ENCODE results near the gene SCFD1. TPM values are rescaled to one million over a fixed set of nuclear protein-coding genes. Genes with fewer than 3 reads are reported as not detected.
"Not testable (repeated sequence)": the region's sequence is repeated elsewhere in the genome, so short reads cannot be mapped to it uniquely, and the experiment has no call there.

SCFD1 gene
- polyA plus RNA-seq, 6 donors from 2014 or later: 55.0 to 78.4 (median 66.6) TPM

- H3K4me3 Mint-ChIP-seq: no peak overlapping the region
- no peak overlapping the region for H3K27ac Mint-ChIP-seq
- DNase-seq (no peak), ATAC-seq (ENCODE audit: low read depth in 2 of 2) (no peak)
- peaks cover 4 to 7% of the 10 kb centered on the region in 2 donors for H3K36me3 Mint-ChIP-seq
- H3K9me3 Mint-ChIP-seq: no peaks in the 10 kb centered on the region
- H3K4me1 Mint-ChIP-seq: no peaks in the 10 kb centered on the region
- no peaks in the 10 kb centered on the region for H3K27me3 Mint-ChIP-seq
Observed at GRCh38 chr14:30596935-30597334, 25.2 kb upstream of the SCFD1 start.

- H3K4me1 Mint-ChIP-seq: no peaks in the 10 kb centered on the region
- no peak for ATAC-seq (ENCODE audit: low read depth in 2 of 2)
- H3K4me3 Mint-ChIP-seq: no peak overlapping the region
- no peak for DNase-seq
- peaks cover 4% of the 10 kb centered on the region in 2 donors for H3K36me3 Mint-ChIP-seq
- H3K27ac Mint-ChIP-seq: no peak overlapping the region
- H3K27me3 Mint-ChIP-seq: no peaks in the 10 kb centered on the region
- H3K9me3 Mint-ChIP-seq: no peaks in the 10 kb centered on the region
Observed at GRCh38 chr14:30597504-30597903, 24.6 kb upstream of the SCFD1 start.

GRCh38 chr14:30600922-30601918 lies 20.9 kb upstream of the SCFD1 start:
- Mint-ChIP-seq H3K4me1 (no peaks in the 10 kb centered on the region), H3K27ac (peak overlapping the region in 3 of 6 donors; percentile 25 to 63 (median 54)), H3K9me3 (no peaks in the 10 kb centered on the region), H3K27me3 (no peaks in the 10 kb centered on the region), H3K36me3 (peaks cover 9 to 11% of the 10 kb centered on the region in 2 donors), H3K4me3 (no peak overlapping the region)
- ATAC-seq (ENCODE audit: low read depth in 2 of 2) (no peak), DNase-seq (no peak)

- Mint-ChIP-seq H3K4me1 (no peaks in the 10 kb centered on the region), H3K27ac (no peak overlapping the region), H3K36me3 (peaks cover 9 to 11% of the 10 kb centered on the region in 2 donors), H3K9me3 (no peaks in the 10 kb centered on the region), H3K27me3 (no peaks in the 10 kb centered on the region), H3K4me3 (no peak overlapping the region)
- DNase-seq (no peak), ATAC-seq (ENCODE audit: low read depth in 2 of 2) (no peak)
Observed at GRCh38 chr14:30603402-30603801, 18.7 kb upstream of the SCFD1 start.

- H3K4me1 Mint-ChIP-seq, H3K4me3 Mint-ChIP-seq, H3K27me3 Mint-ChIP-seq: not testable (repeated sequence)
Observed at GRCh38 chr14:30604696-30605095, 17.4 kb upstream of the SCFD1 start.

GRCh38 chr14:30607156-30607780 lies 14.9 kb upstream of the SCFD1 start:
- no peak overlapping the region for H3K27ac Mint-ChIP-seq
- H3K36me3 Mint-ChIP-seq: peaks cover 4 to 7% of the 10 kb centered on the region in 2 donors

More at GRCh38 chr14:30604696-30605095, 17.4 kb upstream of the SCFD1 start:
- not testable (repeated sequence) for ATAC-seq (ENCODE audit: low read depth in 2 of 2); H3K9me3 Mint-ChIP-seq; DNase-seq; H3K27ac Mint-ChIP-seq
- peaks cover 9 to 11% of the 10 kb centered on the region in 2 donors for H3K36me3 Mint-ChIP-seq

GRCh38 chr14:30608533-30609006 lies 13.5 kb upstream of the SCFD1 start:
- H3K4me1 Mint-ChIP-seq: no peaks in the 10 kb centered on the region
- no peaks in the 10 kb centered on the region for H3K9me3 Mint-ChIP-seq
- H3K27ac Mint-ChIP-seq: peak overlapping the region in 2 of 6 donors; percentile 28 to 47
- DNase-seq (no peak), ATAC-seq (ENCODE audit: low read depth in 2 of 2) (no peak)
- no peaks in the 10 kb centered on the region for H3K27me3 Mint-ChIP-seq
- H3K36me3 Mint-ChIP-seq: peaks cover 4 to 7% of the 10 kb centered on the region in 2 donors
- no peak overlapping the region for H3K4me3 Mint-ChIP-seq

More at GRCh38 chr14:30607156-30607780, 14.9 kb upstream of the SCFD1 start:
- Mint-ChIP-seq H3K4me3 (no peak overlapping the region), H3K27me3 (no peaks in the 10 kb centered on the region), H3K4me1 (no peaks in the 10 kb centered on the region), H3K9me3 (no peaks in the 10 kb centered on the region)
- no peak for ATAC-seq (ENCODE audit: low read depth in 2 of 2)
- DNase-seq: no peak

GRCh38 chr14:30610787-30611343 lies 11.3 kb upstream of the SCFD1 start:
- no peaks in the 10 kb centered on the region for H3K27me3 Mint-ChIP-seq
- ATAC-seq (ENCODE audit: low read depth in 2 of 2) (peak in 1 of 2 donors; percentile 40), DNase-seq (no peak)
- H3K27ac Mint-ChIP-seq: peak overlapping the region in 4 of 6 donors; percentile 7 to 85 (median 54)
- no peaks in the 10 kb centered on the region for H3K9me3 Mint-ChIP-seq
- peaks cover 0 to under 1% of the 10 kb centered on the region in 2 donors for H3K36me3 Mint-ChIP-seq
- no peak overlapping the region for H3K4me3 Mint-ChIP-seq
- H3K4me1 Mint-ChIP-seq: no peaks in the 10 kb centered on the region

- Mint-ChIP-seq H3K36me3 (peaks cover 0 to 5% of the 10 kb centered on the region in 2 donors), H3K9me3 (no peaks in the 10 kb centered on the region), H3K27ac (no peak overlapping the region), H3K4me1 (no peaks in the 10 kb centered on the region), H3K4me3 (no peak overlapping the region), H3K27me3 (no peaks in the 10 kb centered on the region)
- DNase-seq (no peak), ATAC-seq (ENCODE audit: low read depth in 2 of 2) (no peak)
Observed at GRCh38 chr14:30614155-30614554, 8.0 kb upstream of the SCFD1 start.

- peak; percentile 4 for DNase-seq
- no peak for ATAC-seq (ENCODE audit: low read depth in 2 of 2)
- Mint-ChIP-seq H3K9me3 (no peaks in the 10 kb centered on the region), H3K4me1 (peaks cover 23 to 42% (median 28%) of the 10 kb centered on the region in 3 donors), H3K36me3 (peaks cover 0 to 10% of the 10 kb centered on the region in 2 donors), H3K27ac (peak overlapping the region in 4 of 6 donors; percentile 0 to 41 (median 24)), H3K4me3 (peak overlapping the region in 6 of 8 donors; percentile 19 to 76 (median 54)), H3K27me3 (no peaks in the 10 kb centered on the region)
Observed at GRCh38 chr14:30620178-30620577, 1.9 kb upstream of the SCFD1 start.

GRCh38 chr14:30621354-30621939 lies 672 bp upstream of the SCFD1 start:
- H3K27ac Mint-ChIP-seq: peak overlapping the region; percentile 85 to 99 (median 98)
- DNase-seq (peak; percentile 22), ATAC-seq (ENCODE audit: low read depth in 2 of 2) (peak in 1 of 2 donors; percentile 3)
- H3K4me1 Mint-ChIP-seq: peaks cover 23 to 46% (median 28%) of the 10 kb centered on the region in 3 donors
- H3K27me3 Mint-ChIP-seq: no peaks in the 10 kb centered on the region
- peaks cover 0 to 5% of the 10 kb centered on the region in 2 donors for H3K36me3 Mint-ChIP-seq
- no peaks in the 10 kb centered on the region for H3K9me3 Mint-ChIP-seq
- peak overlapping the region; percentile 89 to 99 (median 97) for H3K4me3 Mint-ChIP-seq

GRCh38 chr14:30623412-30624131 lies 1.5 kb downstream of the SCFD1 start:
- Mint-ChIP-seq H3K4me1 (peaks cover 32 to 57% (median 33%) of the 10 kb centered on the region in 3 donors), H3K9me3 (no peaks in the 10 kb centered on the region), H3K27me3 (no peaks in the 10 kb centered on the region), H3K36me3 (peaks cover 7 to 10% of the 10 kb centered on the region in 2 donors), H3K27ac (peak overlapping the region in 4 of 6 donors; percentile 33 to 98 (median 98)), H3K4me3 (peak overlapping the region in 7 of 8 donors; percentile 44 to 98 (median 95))
- DNase-seq (no peak), ATAC-seq (ENCODE audit: low read depth in 2 of 2) (no peak)
